Neuronal stem cell (in vitro differentiated cells): ENCODE data around the gene PEF1.
A peak's percentile ranks its signal among the peaks of the same experiment; 100 is the strongest.

Experiments used
- DNase-seq: peaks from one replicate; pipeline ENCODE4 v3.0.0-alpha.2; 2013; ENCODE audit warnings: low spot score
- H2AFZ ChIP-seq: one replicate; pipeline ENCODE4 v1.6.1; 2013; ENCODE audit warnings: mild to moderate bottlenecking, low read length, inconsistent platforms
- H2AK5ac ChIP-seq: 2 replicates; pipeline ENCODE4 v1.6.1; 2013; ENCODE audit warnings: low read depth, mild to moderate bottlenecking, inconsistent platforms, low read length, moderate library complexity, mixed read lengths
- H2BK120ac ChIP-seq: 2 replicates; pipeline ENCODE4 v1.6.1; 2013; ENCODE audit warnings: low read depth, mild to moderate bottlenecking, inconsistent platforms, low read length, moderate library complexity, mixed read lengths
- H2BK12ac ChIP-seq: one replicate; pipeline ENCODE4 v1.6.1; 2013; ENCODE audit warnings: low read length, inconsistent platforms
- H2BK15ac ChIP-seq: 2 replicates; pipeline ENCODE4 v1.6.1; 2013; ENCODE audit warnings: mild to moderate bottlenecking, low read length, inconsistent platforms, mixed read lengths
- H2BK5ac ChIP-seq: one replicate; pipeline ENCODE4 v1.6.1; 2013; ENCODE audit warnings: inconsistent platforms, mild to moderate bottlenecking, low read length, moderate library complexity
- H3K14ac ChIP-seq: one replicate; pipeline ENCODE4 v1.6.1; 2013; ENCODE audit warnings: low read length, inconsistent platforms
- H3K18ac ChIP-seq: 2 replicates; pipeline ENCODE4 v1.6.1; 2013; ENCODE audit warnings: low read length, inconsistent platforms
- H3K23ac ChIP-seq: 2 replicates; pipeline ENCODE4 v1.6.1; 2013; ENCODE audit warnings: low read depth, mild to moderate bottlenecking, mixed read lengths, low read length, inconsistent platforms; ENCODE audit not compliant: poor library complexity
- H3K27ac ChIP-seq: replicated peaks from 3 replicates; pipeline ENCODE4 v1.5.1; 2013; ENCODE audit warnings: low read length, inconsistent platforms
- H3K27me3 ChIP-seq, 3 experiments: 2 replicates each; pipeline ENCODE4 v1.6.1; 2013; ENCODE audit warnings: low read length in 3 of 3, mild to moderate bottlenecking in 2 of 3, inconsistent platforms in 1 of 3, low read depth in 1 of 3, mixed read lengths in 1 of 3, moderate library complexity in 1 of 3; ENCODE audit not compliant: control insufficient read depth in 3 of 3, insufficient read depth in 3 of 3
- H3K36me3 ChIP-seq, 2 donors: replicated peaks in 1 of 2; 2 replicates each; pipeline ENCODE4 v1.6.1; 2013; ENCODE audit warnings: low read length in 2 of 2; ENCODE audit not compliant: control insufficient read depth in 2 of 2, insufficient read depth in 2 of 2
- H3K4ac ChIP-seq: 2 replicates; pipeline ENCODE4 v1.6.1; 2013; ENCODE audit warnings: inconsistent platforms, mild to moderate bottlenecking, low read length, moderate library complexity
- H3K4me1 ChIP-seq, 2 donors: 1 replicate in 1 of 2; 2 replicates in 1 of 2; pipeline ENCODE4 v1.6.1; 2013; ENCODE audit warnings: low read length in 2 of 2, low read depth in 1 of 2; ENCODE audit not compliant: control insufficient read depth in 2 of 2, insufficient read depth in 1 of 2
- H3K4me2 ChIP-seq: one replicate; pipeline ENCODE4 v1.6.1; 2013; ENCODE audit warnings: mild to moderate bottlenecking, low read length, inconsistent platforms; ENCODE audit not compliant: insufficient read depth, poor library complexity, severe bottlenecking
- H3K4me3 ChIP-seq, 2 donors: 2 replicates each; pipeline ENCODE4 v1.5.1; 2013; ENCODE audit warnings: low read length in 2 of 2, mild to moderate bottlenecking in 2 of 2, inconsistent platforms in 1 of 2, moderate library complexity in 1 of 2
- H3K79me1 ChIP-seq: one replicate; pipeline ENCODE4 v1.6.1; 2013; ENCODE audit warnings: low read depth, mild to moderate bottlenecking, inconsistent platforms, low read length, moderate library complexity
- H3K9ac ChIP-seq: one replicate; pipeline ENCODE4 v1.6.1; 2013; ENCODE audit warnings: mild to moderate bottlenecking, low read depth, low read length, inconsistent platforms; ENCODE audit not compliant: poor library complexity
- H3K9me3 ChIP-seq, 2 donors: replicated peaks in 1 of 2; 2 replicates each; pipeline versions ENCODE3 to v1.6.1; 2013; ENCODE audit warnings: low read length in 2 of 2, mild to moderate bottlenecking in 2 of 2, inconsistent platforms in 1 of 2, low read depth in 1 of 2, mixed read lengths in 1 of 2, moderate library complexity in 1 of 2; ENCODE audit not compliant: control insufficient read depth in 2 of 2, insufficient read depth in 1 of 2
- H4K8ac ChIP-seq: one replicate; pipeline ENCODE4 v1.6.1; 2013; ENCODE audit warnings: low read depth, mild to moderate bottlenecking, inconsistent platforms, low read length, moderate library complexity
- H4K91ac ChIP-seq: one replicate; pipeline ENCODE4 v1.6.1; 2013; ENCODE audit warnings: low read length, low read depth, mild to moderate bottlenecking, inconsistent platforms; ENCODE audit not compliant: poor library complexity
- WGBS, 2 donors: extraction: QIAGEN DNeasy Blood & Tissue Kit; methylation state at CpG; one replicate each; pipeline ENCODE4 v1.1.7; 2013; ENCODE audit warnings: missing lambda C conversion rate in 2 of 2, mixed read lengths in 1 of 2; ENCODE audit not compliant: insufficient read length in 2 of 2, insufficient replicate concordance in 1 of 2; ENCODE audit errors: extremely low coverage in 2 of 2; 5-methylcytosine and 5-hydroxymethylcytosine counted together

Gene PEF1

GRCh38 chr1:31586376-31587327 is 58.0 kb downstream of the PEF1 start:
- WGBS, 2 donors, result no CpG with 5 or more reads among the region's 47 CpGs
- no peak for DNase-seq
- Histone ChIP-seq H3K18ac (peak overlapping the region; percentile 22), H3K23ac (no peak overlapping the region), H2BK5ac (peak overlapping the region; percentile 48), H3K4me3 (peak overlapping the region in 1 of 2 donors; percentile 53), H3K9me3 (no peaks in the 10 kb centered on the region), H3K4me1 (no peaks in the 10 kb centered on the region), H4K91ac (no peak overlapping the region), H2AFZ (no peak overlapping the region), H3K27ac (no peak overlapping the region), H3K27me3 (peaks cover 0 to 73% (median 19%) of the 10 kb centered on the region in 3 experiments), H3K4ac (no peak overlapping the region), H2BK120ac (no peak overlapping the region), H3K9ac (no peak overlapping the region), H3K14ac (no peak overlapping the region), H3K4me2 (peak overlapping the region; percentile 32), H4K8ac (peak overlapping the region; percentile 48), H3K79me1 (no peaks in the 10 kb centered on the region), H2BK15ac (peak overlapping the region; percentile 62), H2AK5ac (peak overlapping the region; percentile 81), H2BK12ac (no peak overlapping the region), H3K36me3 (no peaks in the 10 kb centered on the region)

GRCh38 chr1:31585736-31586365 is 58.8 kb downstream of the PEF1 start:
- H3K4me1 ChIP-seq, result no peaks in the 10 kb centered on the region
- no peak overlapping the region for H3K27ac ChIP-seq
- H3K14ac ChIP-seq, result no peak overlapping the region
- H4K91ac ChIP-seq, result no peak overlapping the region
- H3K27me3 ChIP-seq, result peaks cover 0 to 73% (median 19%) of the 10 kb centered on the region in 3 experiments
- H2BK120ac ChIP-seq, result no peak overlapping the region
- peak overlapping the region; percentile 12 for H3K9ac ChIP-seq
- no peak for DNase-seq
- H3K18ac ChIP-seq, result peak overlapping the region; percentile 19
- H3K23ac ChIP-seq, result no peak overlapping the region
- H3K4me2 ChIP-seq, result no peak overlapping the region
- H2BK12ac ChIP-seq, result no peak overlapping the region
- peak overlapping the region; percentile 54 for H2AK5ac ChIP-seq
- no peak overlapping the region for H2BK15ac ChIP-seq
- no peak overlapping the region for H3K4ac ChIP-seq
- no peak overlapping the region for H3K4me3 ChIP-seq
- H3K79me1 ChIP-seq, result no peaks in the 10 kb centered on the region
- no peaks in the 10 kb centered on the region for H3K9me3 ChIP-seq
- H3K36me3 ChIP-seq, result no peaks in the 10 kb centered on the region
- no peak overlapping the region for H4K8ac ChIP-seq
- H2BK5ac ChIP-seq, result peak overlapping the region; percentile 48
- no CpG with 5 or more reads among the region's 11 CpGs for WGBS, 2 donors
- H2AFZ ChIP-seq, result no peak overlapping the region

DNA sequence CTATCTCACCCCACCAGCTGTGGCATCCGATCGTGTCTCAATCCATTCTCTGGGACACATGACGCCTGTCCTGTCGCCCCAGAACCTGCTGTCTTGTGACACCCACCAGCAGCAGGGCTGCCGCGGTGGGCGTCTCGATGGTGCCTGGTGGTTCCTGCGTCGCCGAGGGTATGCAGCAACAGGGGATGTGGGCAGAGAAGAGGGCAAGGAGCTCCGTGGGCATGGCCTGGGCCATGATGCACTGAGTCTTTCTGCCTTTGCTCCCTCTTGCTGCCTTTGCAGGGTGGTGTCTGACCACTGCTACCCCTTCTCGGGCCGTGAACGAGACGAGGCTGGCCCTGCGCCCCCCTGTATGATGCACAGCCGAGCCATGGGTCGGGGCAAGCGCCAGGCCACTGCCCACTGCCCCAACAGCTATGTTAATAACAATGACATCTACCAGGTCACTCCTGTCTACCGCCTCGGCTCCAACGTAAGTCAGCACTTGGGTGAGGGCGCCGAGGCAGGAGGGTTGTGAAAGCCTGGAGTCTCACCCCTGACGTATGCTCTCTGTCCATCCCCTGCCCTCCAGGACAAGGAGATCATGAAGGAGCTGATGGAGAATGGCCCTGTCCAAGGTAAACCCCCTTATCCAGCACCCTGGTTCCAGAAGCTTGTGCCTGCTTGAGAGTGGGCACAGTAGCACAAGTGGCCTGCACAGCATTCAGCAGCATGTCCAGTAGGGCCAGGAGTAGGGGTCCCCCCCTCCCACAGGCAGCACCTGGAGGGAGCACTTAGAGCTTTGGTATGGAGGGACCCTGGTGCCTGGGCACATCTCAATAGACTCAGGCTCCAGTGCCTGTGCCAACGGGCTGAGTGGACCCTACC is 59.6 kb downstream of the PEF1 start:
- peaks cover 0 to 76% (median 19%) of the 10 kb centered on the region in 3 experiments for H3K27me3 ChIP-seq
- no peak overlapping the region for H3K4me3 ChIP-seq
- H3K4me1 ChIP-seq, result peaks cover 0 to 2% of the 10 kb centered on the region in 2 donors
- H2BK12ac ChIP-seq, result peak overlapping the region; percentile 64
- H2AK5ac ChIP-seq, result peak overlapping the region; percentile 54
- no peak overlapping the region for H2BK120ac ChIP-seq
- H3K36me3 ChIP-seq, result no peaks in the 10 kb centered on the region
- H3K9me3 ChIP-seq, result no peaks in the 10 kb centered on the region
- no peak for DNase-seq
- H2BK5ac ChIP-seq, result no peak overlapping the region
- H3K18ac ChIP-seq, result peak overlapping the region; percentile 65
- peak overlapping the region; percentile 46 for H2BK15ac ChIP-seq
- H4K8ac ChIP-seq, result no peak overlapping the region
- no peak overlapping the region for H3K27ac ChIP-seq
- H3K14ac ChIP-seq, result no peak overlapping the region
- peak overlapping the region; percentile 72 for H3K9ac ChIP-seq
- H3K4me2 ChIP-seq, result no peak overlapping the region
- no peak overlapping the region for H2AFZ ChIP-seq
- H3K79me1 ChIP-seq, result no peaks in the 10 kb centered on the region
- H3K4ac ChIP-seq, result no peak overlapping the region
- no peak overlapping the region for H4K91ac ChIP-seq
- WGBS, 2 donors, result no CpG with 5 or more reads among the region's 27 CpGs
- H3K23ac ChIP-seq, result peak overlapping the region; percentile 86
